ENCODE data around the gene ZNF518B. TPM values are rescaled to one million over a fixed set of nuclear protein-coding genes. Genes with fewer than 3 reads are reported as not detected.

ZNF518B gene
- total RNA-seq, 1 donor from 2014 or later, result 22.8 TPM

GRCh38 chr4:10403633-10404445 lies 53.4 kb downstream of the ZNF518B start:
- no peak overlapping the region for H3K27ac Mint-ChIP-seq
- H3K9me3 Mint-ChIP-seq, result no peaks in the 10 kb centered on the region
- no peak for DNase-seq (ENCODE audit: low spot score)
- H3K4me1 Mint-ChIP-seq (ENCODE audit: low read depth), result no peaks in the 10 kb centered on the region
- intact Hi-C loops (cut with micrococcal nuclease), result loop anchor here (1.0 to 5.0 kb wide), 3 partner anchors 247 to 642 kb away; no protein-coding TSS in a partner anchor
- peaks cover 5% of the 10 kb centered on the region for H3K27me3 Mint-ChIP-seq (ENCODE audit: insufficient read depth)
- H3K4me3 Mint-ChIP-seq, result no peak overlapping the region
- no peaks in the 10 kb centered on the region for H3K36me3 Mint-ChIP-seq (ENCODE audit: low read depth)

- Mint-ChIP-seq H3K4me1 (ENCODE audit: low read depth) (peaks cover 8% of the 10 kb centered on the region), H3K36me3 (ENCODE audit: low read depth) (no peaks in the 10 kb centered on the region), H3K27ac (no peak overlapping the region), H3K27me3 (ENCODE audit: insufficient read depth) (peaks cover 19% of the 10 kb centered on the region), H3K4me3 (no peak overlapping the region), H3K9me3 (no peaks in the 10 kb centered on the region)
- intact Hi-C loops (cut with micrococcal nuclease), result no loop called here
- no peak for DNase-seq (ENCODE audit: low spot score)
Measured at GRCh38 chr4:10395971-10396580, 61.1 kb downstream of the ZNF518B start.

Other genes with a start within 250 kb of the ZNF518B start
- 0.57 and 1.1 TPM in 2 replicates for gene CLNK, start 227.3 kb upstream of the ZNF518B start, total RNA-seq